ENCODE measurements around the gene ITGAL. TPM values are rescaled to one million over a fixed set of nuclear protein-coding genes. Genes with fewer than 3 reads are reported as not detected.
A peak's percentile ranks its signal among the peaks of the same experiment; 100 is the strongest.

The ITGAL gene
- total and polyA plus RNA-seq, 2 of the 13 experiments (the other 11 are each of a cell fraction or from before 2014, with no cell fraction given): 0.86 to 1.2 TPM

GRCh38 chr16:30437511-30438046 is 35.0 kb upstream of the ITGAL start (continued):
- TF ChIP-seq TIGD3 (CRISPR knock-in tag; IDR thresholded peaks at IDR 0.05; ENCODE audit: borderline replicate concordance) (0 out of 2 replicates have a peak, but pooled peaks have one; percentile 45), PHF21A (CRISPR knock-in tag; IDR thresholded peaks at IDR 0.05) (peak; percentile 77), NCOR1 (IDR thresholded peaks at IDR 0.05; ENCODE audit: borderline replicate concordance, low read length) (0 out of 2 replicates have a peak, but pooled peaks have one; percentile 42), TBX2 (CRISPR knock-in tag; IDR thresholded peaks at IDR 0.05; ENCODE audit: borderline replicate concordance) (peak; percentile 74; the same call in 1 of the 2 replicates), FOSL1 (CRISPR knock-in tag; IDR thresholded peaks at IDR 0.05; ENCODE audit: borderline replicate concordance) (peak; percentile 87; the same call in 1 of the 2 replicates), ZNF782 (CRISPR knock-in tag; IDR thresholded peaks at IDR 0.05; ENCODE audit: borderline replicate concordance) (peak; percentile 34; the same call in 1 of the 2 replicates), NONO (IDR thresholded peaks at IDR 0.05) (no peak), NONO (CRISPR knock-in tag; conservative IDR thresholded peaks at IDR 0.05) (peak; percentile 36; the same call in 1 of the 2 replicates), SKIL (CRISPR knock-in tag; IDR thresholded peaks at IDR 0.05; ENCODE audit: borderline replicate concordance) (0 out of 2 replicates have a peak, but pooled peaks have one; percentile 33), ZNF616 (CRISPR knock-in tag; IDR thresholded peaks at IDR 0.05; ENCODE audit: low read depth) (0 out of 2 replicates have a peak, but pooled peaks have one; percentile 35), ZNF563 (CRISPR knock-in tag; IDR thresholded peaks at IDR 0.05) (peak; percentile 66; the same call in 1 of the 2 replicates), RERE (CRISPR knock-in tag; IDR thresholded peaks at IDR 0.05; ENCODE audit: low read depth) (peak; percentile 56; the same call in 1 of the 2 replicates), RARG (CRISPR knock-in tag; IDR thresholded peaks at IDR 0.05; ENCODE audit: low read depth) (peak; percentile 87; the same call in 1 of the 2 replicates), SSRP1 (CRISPR knock-in tag; IDR thresholded peaks at IDR 0.05) (0 out of 2 replicates have a peak, but pooled peaks have one; percentile 59), RNF219 (CRISPR knock-in tag; IDR thresholded peaks at IDR 0.05) (no peak), ZNF543 (CRISPR knock-in tag; IDR thresholded peaks at IDR 0.05) (no peak), ZNF614 (CRISPR knock-in tag; IDR thresholded peaks at IDR 0.05; ENCODE audit: borderline replicate concordance) (0 out of 2 replicates have a peak, but pooled peaks have one; percentile 41), FOXP1 (IDR thresholded peaks at IDR 0.05) (peak; percentile 68), FOXP1 (CRISPR knock-in tag; IDR thresholded peaks at IDR 0.05) (peak; percentile 79)
